Measurements from ENCODE around the gene SYT5.
A peak's percentile ranks its signal among the peaks of the same experiment; 100 is the strongest.
"Not testable (repeated sequence)": the region's sequence is repeated elsewhere in the genome, so short reads cannot be mapped to it uniquely, and the experiment has no call there.

Gene SYT5

GRCh38 chr19:55166530-55167268, 13.4 kb downstream of the SYT5 start, which contains the start of gene DNAAF3:
DNAAF3 (minus strand) TSS chr19:55166613; CDS start chr19:55166413, 200 bp downstream.
- peak; percentile 94 for FAIRE-seq

DNA sequence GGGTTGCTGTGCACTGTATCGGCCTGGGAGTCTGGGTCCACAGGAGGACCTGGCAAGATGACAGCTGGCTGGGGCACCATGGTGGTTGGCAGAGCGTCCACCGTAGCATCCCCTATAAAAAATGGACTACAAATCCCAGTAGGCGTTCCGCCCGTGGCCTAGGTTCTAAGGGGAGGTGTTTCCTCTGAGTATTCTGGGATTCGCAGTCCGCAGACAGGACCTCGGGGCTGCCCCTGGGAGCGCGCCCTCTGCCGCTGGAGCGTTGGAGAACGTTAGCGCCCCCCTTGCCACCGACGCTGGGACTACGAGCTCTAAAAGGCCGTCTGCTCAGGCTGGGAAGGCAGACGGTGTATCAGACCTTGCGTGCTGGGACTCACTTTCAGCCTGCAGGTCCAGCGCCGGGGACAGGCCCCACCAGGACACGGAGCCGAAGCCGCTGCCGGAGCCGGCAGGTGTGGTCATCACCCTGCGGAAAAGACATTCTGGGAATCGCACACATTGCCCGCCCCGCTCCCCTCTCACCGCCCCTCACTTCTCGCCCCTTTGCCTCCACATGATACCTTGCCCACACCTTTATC, 14.0 kb downstream of the SYT5 start:
- no peak for FAIRE-seq

DNA sequence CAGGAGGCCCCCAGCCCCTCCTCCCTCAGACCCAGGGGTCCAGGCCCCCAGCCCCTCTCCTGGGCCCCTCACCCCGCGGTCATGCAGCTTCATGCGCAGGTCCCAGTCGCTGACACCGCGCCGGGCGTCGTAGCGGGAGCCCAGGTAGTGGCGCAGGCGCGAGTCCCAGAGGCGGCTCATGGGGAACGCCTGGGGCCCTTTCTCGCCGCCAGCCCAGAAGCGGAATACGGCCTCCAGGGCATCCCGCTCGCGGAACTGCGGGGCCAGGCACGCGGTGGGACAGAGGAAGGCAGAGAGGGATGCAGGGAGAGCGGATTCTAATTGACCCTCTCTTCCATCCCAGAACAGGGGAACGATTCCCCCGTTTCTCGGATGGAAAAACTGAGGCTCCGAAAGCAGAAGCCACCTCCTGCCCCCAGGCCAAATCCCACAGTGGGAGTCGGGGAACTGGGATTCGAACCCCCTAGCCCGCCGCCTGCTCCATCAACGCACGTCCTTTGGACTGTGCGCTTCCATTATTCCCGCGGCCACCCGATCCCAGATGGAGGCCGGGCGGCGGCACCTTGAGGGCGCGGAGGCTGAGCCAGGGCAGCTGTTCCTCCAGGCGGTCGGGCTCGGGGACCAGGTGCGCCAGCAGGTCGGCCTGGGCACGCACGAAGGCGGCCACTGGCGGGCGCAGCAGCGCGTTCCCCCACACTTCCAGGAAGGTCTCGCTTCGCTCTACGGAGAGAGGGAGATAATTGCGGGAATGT, 18.3 kb downstream of the SYT5 start:
- FAIRE-seq: no peak

GRCh38 chr19:55160986-55161365, 19.1 kb downstream of the SYT5 start:
- FAIRE-seq: no peak

DNA sequence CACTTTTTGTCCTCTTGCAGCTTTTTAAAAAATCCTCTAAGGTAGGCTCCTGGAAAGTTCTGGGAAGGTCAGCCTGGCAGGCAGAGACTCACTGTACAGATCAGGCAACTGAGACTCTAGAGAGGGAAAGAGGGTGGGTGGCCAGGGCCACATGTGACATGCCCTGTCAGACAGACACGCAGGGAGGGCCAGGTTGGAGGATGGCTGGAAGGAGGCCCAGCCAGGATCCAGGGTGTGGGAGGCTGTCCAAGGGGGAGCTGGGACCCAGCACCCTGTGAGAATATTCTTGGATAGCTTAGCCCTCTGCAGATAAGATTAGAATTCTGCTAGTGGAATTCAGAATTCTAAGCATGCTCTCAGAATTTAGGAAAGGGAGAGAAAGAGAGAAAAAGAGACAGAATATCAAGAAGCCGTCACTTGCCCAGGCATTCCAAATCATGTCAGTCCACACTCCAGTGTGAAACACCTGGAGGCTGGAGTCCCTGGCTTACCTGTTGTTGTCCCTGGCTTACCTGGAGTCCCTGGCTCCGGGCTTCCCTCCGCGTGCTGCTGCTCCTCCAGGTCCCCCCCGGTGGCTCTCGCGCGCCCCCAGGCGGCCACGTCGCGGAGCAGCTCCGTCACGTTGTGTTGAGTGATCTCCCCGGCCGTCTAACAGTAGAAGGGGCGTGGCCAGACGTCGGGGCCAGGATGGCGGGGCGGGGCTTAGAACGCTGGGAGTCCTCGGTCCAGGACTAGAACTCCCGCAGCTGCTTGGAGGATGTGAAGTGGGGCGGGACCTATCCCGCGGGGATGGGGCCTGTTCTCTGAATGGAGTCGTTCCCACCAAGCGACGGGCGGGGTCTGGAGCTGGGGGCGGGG, 19.7 kb downstream of the SYT5 start:
- FAIRE-seq: no peak

DNA sequence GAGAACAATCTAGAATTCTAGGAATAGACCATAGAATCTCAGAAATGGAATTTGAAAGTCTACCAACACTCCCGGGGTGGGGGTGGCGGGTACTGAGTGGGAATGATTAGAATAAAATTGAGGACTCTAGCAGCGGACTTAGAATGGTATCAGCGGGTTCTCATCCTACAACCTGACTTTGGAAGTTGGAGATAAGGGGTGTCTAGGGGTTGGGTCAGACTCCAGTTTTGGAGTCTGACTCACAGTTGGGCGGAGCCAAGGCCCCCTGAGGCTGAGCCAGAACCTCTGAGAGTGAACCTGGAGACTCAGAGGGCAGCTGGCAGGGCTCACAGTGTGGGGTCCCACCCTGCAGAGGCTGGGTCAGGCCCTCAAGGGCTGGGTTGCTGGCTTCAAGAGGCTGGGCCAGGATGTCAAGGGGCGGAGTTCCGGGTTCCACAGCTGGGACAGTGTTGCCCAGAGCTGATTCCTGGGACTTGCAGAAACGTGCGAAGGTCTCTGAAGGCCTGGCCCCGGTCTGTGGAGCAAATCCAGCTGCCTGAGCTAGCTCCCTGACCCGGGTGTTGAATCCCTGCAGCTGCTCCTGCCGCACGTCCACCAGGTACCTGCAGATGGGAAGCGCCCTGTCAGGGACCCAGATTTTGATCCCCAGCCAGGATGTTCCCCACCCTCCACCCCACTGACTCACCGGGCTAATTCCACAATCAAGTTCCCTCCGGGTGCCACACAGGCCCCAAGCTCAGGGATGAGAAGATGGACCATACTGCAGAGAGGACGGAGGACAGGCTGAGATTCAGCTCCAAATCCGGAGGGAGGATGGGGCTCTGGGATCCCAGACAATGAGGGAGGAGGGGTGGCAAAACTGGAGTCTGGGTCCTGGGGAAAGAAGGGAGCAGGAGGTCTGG, 21.0 kb downstream of the SYT5 start:
- FAIRE-seq: no peak

GRCh38 chr19:55158423-55158822, 21.7 kb downstream of the SYT5 start:
- no peak for FAIRE-seq

GRCh38 chr19:55157064-55157908, 22.8 kb downstream of the SYT5 start, which contains the start of gene TNNI3:
TNNI3 (minus strand) TSS chr19:55157732; CDS start chr19:55157589, 143 bp downstream.
- no peak for FAIRE-seq

DNA sequence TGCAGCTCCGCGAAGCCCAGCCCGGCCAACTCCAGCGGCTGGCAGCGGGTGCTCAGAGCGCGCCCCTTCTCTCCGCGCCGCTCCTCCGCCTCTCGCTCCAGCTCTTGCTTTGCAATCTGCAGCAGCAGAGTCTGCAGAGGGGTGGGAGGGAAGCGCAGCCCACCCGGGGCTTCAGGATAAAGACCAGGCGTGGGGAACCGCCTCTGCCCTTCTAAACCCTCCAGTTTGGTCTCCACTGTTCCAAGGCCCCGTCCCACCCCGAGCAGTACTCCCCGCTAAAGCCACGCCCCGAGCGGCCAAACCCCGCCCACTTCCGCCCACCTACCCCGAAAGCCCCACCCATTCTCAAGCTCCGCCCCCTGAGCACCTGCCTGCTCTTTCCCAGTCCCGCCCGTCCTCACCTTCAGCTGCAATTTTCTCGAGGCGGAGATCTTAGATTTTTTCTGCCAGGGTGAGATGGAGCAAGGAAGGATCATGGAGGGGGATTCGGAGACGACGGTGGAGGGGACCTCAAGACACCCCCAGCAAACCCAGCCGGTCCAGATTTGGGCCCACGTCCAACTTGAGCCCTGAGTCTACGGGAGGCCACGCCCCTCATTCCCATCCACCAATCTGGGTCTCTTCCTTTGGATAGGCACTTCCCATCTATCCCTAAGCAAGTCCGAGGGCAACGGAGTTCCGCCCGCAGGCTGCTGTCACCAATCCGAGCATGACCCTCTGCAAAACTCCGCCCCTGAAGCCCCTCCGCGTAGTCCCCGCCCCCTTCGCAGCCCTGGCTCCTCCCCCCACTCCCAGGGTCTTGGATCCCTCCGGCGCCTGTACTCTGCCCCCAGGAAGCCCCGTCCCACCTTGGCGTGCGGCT, 23.7 kb downstream of the SYT5 start:
- no peak for FAIRE-seq

- not testable (repeated sequence) for FAIRE-seq
Measured at GRCh38 chr19:55155784-55156183, 24.3 kb downstream of the SYT5 start.

- FAIRE-seq: no peak
Measured at GRCh38 chr19:55153652-55154264, 26.3 kb downstream of the SYT5 start.

GRCh38 chr19:55152017-55152416, 28.1 kb downstream of the SYT5 start:
- no peak for FAIRE-seq

GRCh38 chr19:55149078-55150003, 30.7 kb downstream of the SYT5 start, which contains the start of gene TNNT1:
TNNT1 (minus strand) TSS chr19:55149206; CDS start chr19:55147157, 2,049 bp downstream.
- FAIRE-seq: no peak

DNA sequence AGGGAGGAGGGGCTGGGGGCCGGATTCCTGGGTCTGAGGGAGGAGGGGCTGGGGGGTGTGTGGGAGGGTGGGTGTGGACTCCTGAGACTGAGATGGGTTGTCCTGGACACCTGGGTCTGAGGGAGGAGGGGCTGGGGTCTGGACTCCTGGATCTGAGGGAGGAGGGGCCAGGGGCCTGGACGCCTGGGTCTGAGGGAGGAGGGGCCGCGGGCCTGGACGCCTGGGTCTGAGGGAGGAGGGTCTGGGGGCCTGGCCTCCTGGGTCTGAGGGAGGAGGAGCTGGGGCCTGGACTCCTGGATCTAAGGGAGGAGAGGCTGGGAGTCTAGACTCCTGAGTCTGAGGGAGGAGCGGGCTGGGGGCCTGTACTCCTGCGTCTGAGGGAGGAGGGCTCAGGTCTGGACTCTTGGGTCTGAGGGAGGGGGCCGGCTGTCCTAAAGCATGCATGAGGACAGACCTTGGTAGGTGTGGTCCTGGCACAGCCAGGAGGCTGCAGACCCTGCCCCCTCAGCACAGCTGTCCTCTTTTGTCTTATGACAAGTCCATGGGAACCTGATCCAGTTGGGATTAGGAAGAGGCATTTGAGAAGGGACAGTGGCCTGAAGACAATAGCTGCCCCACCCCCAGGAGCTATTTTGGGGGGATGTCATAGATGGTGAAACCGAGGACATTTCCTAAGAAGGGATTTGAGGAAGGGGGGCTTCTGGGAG, 32.4 kb downstream of the SYT5 start:
- no peak for FAIRE-seq

DNA sequence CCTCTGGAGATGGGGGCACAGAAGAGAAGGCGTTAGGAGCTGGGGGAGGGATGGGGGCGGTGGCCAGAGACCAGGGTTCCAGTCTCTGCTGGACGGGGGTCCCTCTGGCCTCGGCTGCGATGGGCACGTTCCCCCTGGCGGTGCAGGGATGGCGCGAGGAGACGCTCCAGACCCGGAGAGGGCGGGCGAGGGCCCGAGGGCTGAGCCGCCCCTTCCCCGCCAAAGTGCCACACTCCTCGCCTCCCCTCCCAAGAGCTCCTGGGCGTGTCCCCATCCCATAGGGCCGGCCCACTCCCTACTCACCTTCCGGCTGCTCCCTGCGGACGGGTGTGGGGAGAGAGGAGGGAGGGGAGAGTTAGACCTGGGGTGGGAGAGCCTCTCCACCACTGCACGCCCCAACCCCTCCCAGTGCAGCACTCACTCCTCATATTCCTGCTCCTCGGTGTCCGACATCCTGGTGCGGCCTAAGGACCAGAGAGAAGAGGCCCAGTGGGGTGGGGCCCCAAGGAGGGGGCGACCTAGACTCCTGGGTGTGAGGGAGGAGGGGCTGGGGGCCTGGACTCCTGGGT, 33.3 kb downstream of the SYT5 start:
- FAIRE-seq: no peak

- FAIRE-seq: no peak
Measured at GRCh38 chr19:55146078-55146704, 33.9 kb downstream of the SYT5 start.

All from endometrium (tissue), 2 donors.